Measurements from ENCODE around the gene GRB7.

Gene GRB7

GRCh38 chr17:39794249-39794970, 56.7 kb downstream of the GRB7 start:
- no peak for DNase-seq (ENCODE audit: extremely low read depth in 1 of 2, low read depth in 1 of 2)
